Duodenal mucosa (tissue), 2 donors: ENCODE data around the gene TNIK.
A peak's percentile ranks its signal among the peaks of the same experiment; 100 is the strongest.

Source experiments
- H3K27ac ChIP-seq: one replicate; pipeline ENCODE4 v1.7.0; 2013; ENCODE audit warnings: low read depth, low read length
- H3K27me3 ChIP-seq, 2 donors: one replicate each; pipeline ENCODE4 v1.7.0; 2013; ENCODE audit warnings: low read length in 2 of 2, control low read depth in 1 of 2; ENCODE audit not compliant: insufficient read depth in 2 of 2, control insufficient read depth in 1 of 2
- H3K36me3 ChIP-seq, 2 donors: one replicate each; pipeline ENCODE4 v1.7.0; 2013; ENCODE audit warnings: low read length in 2 of 2, control low read depth in 1 of 2; ENCODE audit not compliant: insufficient read depth in 2 of 2, control insufficient read depth in 1 of 2
- H3K4me1 ChIP-seq, 2 donors: one replicate each; pipeline ENCODE4 v1.7.0; 2013; ENCODE audit warnings: low read length in 2 of 2, control low read depth in 1 of 2; ENCODE audit not compliant: insufficient read depth in 2 of 2, control insufficient read depth in 1 of 2
- H3K4me3 ChIP-seq, 2 donors: one replicate each; pipeline ENCODE4 v1.7.0; 2013; ENCODE audit warnings: low read length in 2 of 2, low read depth in 1 of 2
- H3K9ac ChIP-seq, 2 donors: one replicate each; pipeline ENCODE4 v1.7.0; 2013; ENCODE audit warnings: low read length in 2 of 2, low read depth in 1 of 2
- H3K9me3 ChIP-seq, 2 donors: one replicate each; pipeline ENCODE4 v1.7.0; 2013; ENCODE audit warnings: low read length in 2 of 2, control low read depth in 1 of 2; ENCODE audit not compliant: control insufficient read depth in 1 of 2

TNIK gene

DNA sequence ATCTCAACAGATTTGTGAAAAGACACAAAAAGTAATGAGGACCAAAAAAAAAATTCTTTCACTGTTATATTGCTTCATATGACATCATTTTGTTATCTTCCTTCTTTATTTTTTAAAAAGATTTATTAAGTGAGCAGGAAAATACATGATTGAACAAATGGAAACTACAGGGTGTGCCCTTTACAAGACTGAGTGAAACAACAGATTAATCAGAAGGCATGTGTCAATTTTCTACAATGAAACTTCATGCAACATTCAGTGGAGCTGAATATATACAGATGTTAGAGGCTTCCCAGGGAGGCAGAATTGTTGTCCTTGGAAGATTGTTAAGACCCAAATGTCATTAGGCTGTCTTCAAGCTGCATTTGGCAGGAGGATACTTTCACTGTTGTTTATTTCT lies 405.3 kb downstream of the TNIK start:
- Histone ChIP-seq H3K36me3 (no peaks in the 10 kb centered on the region), H3K9ac (no peak overlapping the region), H3K9me3 (no peaks in the 10 kb centered on the region)

DNA sequence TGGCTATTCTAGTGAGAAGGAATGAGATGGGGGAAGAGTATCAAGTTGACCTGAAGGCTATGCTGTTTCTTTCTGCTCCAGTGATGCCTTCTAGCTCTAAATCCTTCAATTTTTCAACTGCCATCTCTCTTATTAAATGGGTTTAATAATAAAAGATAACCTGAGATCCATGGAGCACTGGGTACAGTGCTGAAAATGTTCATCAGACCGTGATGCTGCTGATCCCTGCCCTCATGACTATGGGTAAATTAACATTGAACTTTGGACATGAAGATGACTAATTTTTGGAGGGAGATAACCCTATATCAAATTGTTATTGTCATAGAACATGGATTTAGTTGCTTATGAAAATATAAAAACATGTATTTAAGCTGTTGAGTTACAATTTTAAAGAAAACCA lies 406.0 kb downstream of the TNIK start:
- no peaks in the 10 kb centered on the region for H3K9me3 ChIP-seq
- H3K27ac ChIP-seq: no peak overlapping the region
- no peaks in the 10 kb centered on the region for H3K27me3 ChIP-seq
- H3K36me3 ChIP-seq: no peaks in the 10 kb centered on the region
- no peak overlapping the region for H3K9ac ChIP-seq
- no peak overlapping the region for H3K4me3 ChIP-seq
- peaks cover 0 to 9% of the 10 kb centered on the region in 2 donors for H3K4me1 ChIP-seq

More for the DNA sequence above, 405.3 kb downstream of the TNIK start:
- Histone ChIP-seq H3K27ac (no peak overlapping the region), H3K27me3 (no peaks in the 10 kb centered on the region), H3K4me1 (peaks cover 0 to 14% of the 10 kb centered on the region in 2 donors), H3K4me3 (no peak overlapping the region)

DNA sequence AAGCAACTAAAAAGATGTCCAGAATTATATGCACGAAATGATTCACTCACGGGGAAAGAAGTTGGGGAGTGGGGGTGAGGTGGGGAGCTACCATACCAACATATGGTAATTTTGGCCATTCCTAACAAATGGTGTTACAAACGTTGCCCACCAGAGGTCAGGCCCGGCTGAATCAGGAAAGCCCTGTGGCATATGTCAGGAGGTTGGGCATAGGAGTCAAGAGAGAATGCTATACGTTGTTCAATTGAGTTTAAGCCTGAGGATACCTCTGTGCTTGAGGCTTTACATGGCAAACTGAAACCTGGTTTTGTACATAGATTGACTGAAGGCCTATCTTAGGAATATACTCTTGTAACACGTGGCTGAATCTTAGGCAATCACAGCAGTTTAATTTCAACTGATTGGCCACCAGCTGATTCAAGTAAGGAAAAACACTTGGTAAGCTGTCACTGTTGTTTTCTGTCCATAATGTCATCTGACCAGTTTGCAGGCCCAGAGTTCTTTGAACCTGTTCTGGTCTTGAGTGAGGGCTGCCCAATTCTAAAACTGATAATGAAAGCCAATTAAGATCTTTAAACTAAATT lies 410.3 kb downstream of the TNIK start:
- Histone ChIP-seq H3K9ac (no peak overlapping the region), H3K36me3 (no peaks in the 10 kb centered on the region), H3K27ac (no peak overlapping the region), H3K4me3 (no peak overlapping the region), H3K4me1 (no peaks in the 10 kb centered on the region), H3K27me3 (no peaks in the 10 kb centered on the region), H3K9me3 (no peaks in the 10 kb centered on the region)

DNA sequence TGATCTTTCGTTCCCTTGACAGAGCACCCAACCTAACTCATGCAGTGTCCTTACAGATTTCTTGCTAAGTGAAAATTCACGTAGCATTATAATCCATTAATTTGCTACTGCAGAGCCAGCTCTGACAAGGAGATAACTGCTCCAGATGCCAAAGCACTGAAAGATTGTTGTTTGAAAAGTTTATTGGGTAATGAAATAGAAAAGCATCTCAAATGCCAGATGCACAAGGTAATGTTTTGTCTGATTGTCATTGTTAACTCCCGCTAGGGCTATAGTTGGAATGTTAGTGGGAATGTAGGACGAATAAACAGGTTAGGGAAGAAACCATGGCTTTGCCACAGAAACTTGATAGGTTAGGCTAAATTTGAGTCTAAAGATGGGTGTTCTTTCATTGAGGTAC lies 413.4 kb downstream of the TNIK start:
- H3K36me3 ChIP-seq: no peaks in the 10 kb centered on the region
- no peak overlapping the region for H3K4me3 ChIP-seq
- H3K27ac ChIP-seq: no peak overlapping the region
- no peak overlapping the region for H3K9ac ChIP-seq
- H3K4me1 ChIP-seq: no peaks in the 10 kb centered on the region
- no peaks in the 10 kb centered on the region for H3K27me3 ChIP-seq
- no peaks in the 10 kb centered on the region for H3K9me3 ChIP-seq

DNA sequence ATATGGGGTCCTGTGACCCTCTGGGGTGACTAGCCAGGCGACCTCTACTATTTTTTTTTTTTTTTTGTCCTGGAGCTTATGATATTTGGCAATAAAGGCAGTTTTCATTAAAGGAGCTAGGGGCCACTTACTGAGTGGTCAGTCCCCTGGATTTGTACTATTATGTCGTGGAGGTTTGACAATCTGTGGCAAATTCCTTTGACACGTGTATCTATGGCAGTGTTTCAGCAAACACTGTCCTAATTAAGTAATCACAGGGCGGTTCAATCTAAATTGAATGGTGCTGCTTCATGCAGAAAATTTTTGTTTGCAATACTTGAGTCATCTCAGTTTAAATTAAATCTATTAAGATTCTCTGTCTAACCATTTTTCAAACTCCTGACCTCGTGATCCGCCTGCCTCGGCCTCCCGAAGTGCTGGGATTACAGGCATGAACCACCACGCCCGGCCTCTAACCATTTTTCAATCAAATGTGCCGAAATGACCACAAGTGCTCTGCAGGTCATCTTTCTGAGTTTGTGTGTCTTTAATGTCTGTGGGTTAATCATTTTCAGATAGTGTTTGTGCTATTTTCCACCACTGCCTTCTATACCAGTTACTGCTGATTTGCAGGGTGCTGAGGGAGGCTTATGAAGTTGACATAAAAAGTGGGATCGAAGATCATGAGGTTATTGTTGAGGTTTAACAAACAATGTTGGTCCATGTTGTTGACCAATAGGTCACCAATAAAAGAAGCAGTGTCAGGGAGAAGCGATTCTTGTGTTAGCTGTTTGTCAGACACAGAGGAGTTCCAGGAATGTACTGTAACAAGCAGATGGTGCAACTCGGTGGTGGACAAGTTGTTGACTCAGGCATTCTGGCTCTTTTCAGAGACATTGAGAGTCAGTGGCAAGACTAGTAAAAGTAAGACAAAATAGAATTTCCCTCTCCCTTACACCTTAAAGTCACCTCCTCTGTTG lies 415.1 kb downstream of the TNIK start:
- no peaks in the 10 kb centered on the region for H3K4me1 ChIP-seq
- H3K36me3 ChIP-seq: no peaks in the 10 kb centered on the region
- H3K27me3 ChIP-seq: no peaks in the 10 kb centered on the region
- H3K9me3 ChIP-seq: no peaks in the 10 kb centered on the region
- no peak overlapping the region for H3K27ac ChIP-seq
- H3K4me3 ChIP-seq: no peak overlapping the region
- H3K9ac ChIP-seq: no peak overlapping the region

DNA sequence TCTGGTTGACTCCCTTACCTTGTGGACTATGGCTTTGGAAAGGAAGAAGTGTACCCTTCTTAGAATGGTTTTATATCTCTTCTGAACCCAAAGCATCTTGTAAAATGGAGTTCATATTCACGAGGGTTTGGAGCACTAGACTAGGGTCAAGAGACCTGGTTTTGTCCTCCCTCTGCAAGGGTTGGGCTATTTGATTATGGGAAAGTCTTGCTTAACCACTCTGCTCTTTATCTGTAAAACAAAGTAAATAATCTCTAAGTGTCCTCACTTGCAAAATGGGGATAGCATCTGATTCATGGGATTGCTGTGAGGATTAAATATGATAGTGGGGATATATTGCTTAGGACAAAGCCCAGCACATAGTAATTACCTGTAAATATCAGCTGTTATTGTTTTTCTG lies 415.8 kb downstream of the TNIK start:
- Histone ChIP-seq H3K27ac (no peak overlapping the region), H3K9ac (no peak overlapping the region), H3K27me3 (no peaks in the 10 kb centered on the region), H3K9me3 (no peaks in the 10 kb centered on the region), H3K36me3 (no peaks in the 10 kb centered on the region), H3K4me1 (no peaks in the 10 kb centered on the region), H3K4me3 (no peak overlapping the region)

DNA sequence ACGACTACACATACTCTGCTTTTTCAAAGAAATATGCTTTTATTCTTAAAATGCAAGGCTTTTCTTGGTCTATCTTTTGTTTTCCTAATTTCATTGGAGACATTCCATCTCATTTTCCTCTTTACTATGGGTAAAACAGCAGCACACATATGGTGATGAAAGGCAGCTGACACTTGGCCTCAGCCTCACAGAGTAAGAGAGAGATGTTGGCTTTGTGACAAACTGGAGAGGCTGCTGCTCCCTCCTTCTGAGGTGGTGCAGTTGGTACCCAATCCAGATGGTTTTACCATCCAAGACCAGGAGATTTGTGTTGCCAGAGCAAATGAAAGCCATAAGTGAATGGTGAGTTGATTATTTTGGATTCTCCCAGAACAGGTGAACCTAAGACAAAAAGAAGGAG lies 420.5 kb downstream of the TNIK start:
- Histone ChIP-seq H3K9me3 (no peaks in the 10 kb centered on the region), H3K36me3 (no peaks in the 10 kb centered on the region), H3K4me1 (peaks cover 0 to 10% of the 10 kb centered on the region in 2 donors), H3K4me3 (no peak overlapping the region), H3K9ac (no peak overlapping the region), H3K27ac (no peak overlapping the region), H3K27me3 (no peaks in the 10 kb centered on the region)

DNA sequence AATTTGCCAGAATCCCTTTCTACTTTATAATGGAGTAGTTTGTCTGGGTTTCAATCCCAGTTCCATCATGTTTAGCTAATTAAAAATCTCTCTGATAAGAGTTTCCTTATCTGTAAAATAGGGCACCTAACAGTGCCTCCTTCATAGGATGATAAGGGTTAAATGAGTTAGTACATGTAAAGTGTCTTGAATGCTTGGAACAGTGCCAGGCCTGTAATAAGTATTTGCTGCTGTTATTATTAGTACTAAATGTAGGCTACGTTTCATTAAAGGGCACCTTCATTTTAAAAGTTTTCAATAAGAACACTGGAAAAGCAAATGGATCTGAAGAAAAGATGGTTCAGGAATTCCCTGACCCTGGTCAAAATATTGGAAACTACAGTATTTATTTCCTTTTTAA lies 421.9 kb downstream of the TNIK start:
- H3K27me3 ChIP-seq: no peaks in the 10 kb centered on the region
- H3K4me1 ChIP-seq: peaks cover 0 to 10% of the 10 kb centered on the region in 2 donors
- H3K9ac ChIP-seq: no peak overlapping the region
- H3K36me3 ChIP-seq: no peaks in the 10 kb centered on the region
- no peak overlapping the region for H3K4me3 ChIP-seq
- no peaks in the 10 kb centered on the region for H3K9me3 ChIP-seq
- H3K27ac ChIP-seq: no peak overlapping the region

DNA sequence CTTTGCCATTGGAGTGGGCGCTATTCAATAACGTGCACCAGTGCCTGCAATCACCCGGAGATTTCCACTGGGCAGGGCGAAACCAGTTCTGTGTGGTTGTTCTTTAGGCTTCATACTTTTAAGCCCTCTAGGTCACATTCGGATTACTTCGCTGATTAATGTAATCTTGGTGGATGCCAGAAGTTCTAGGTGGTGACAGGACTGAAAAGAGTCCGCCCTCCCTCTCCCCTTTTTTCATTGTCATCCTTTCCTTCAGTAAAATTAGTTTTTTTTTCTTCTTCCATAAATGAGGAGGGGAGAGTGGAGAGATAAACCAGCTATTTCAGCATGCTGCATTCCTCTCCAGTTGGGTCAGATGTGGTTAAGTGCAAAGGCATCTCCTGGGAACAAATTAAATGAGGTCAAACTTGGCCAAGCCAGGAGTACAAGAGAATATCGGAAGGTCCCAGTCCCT lies 431.4 kb downstream of the TNIK start:
- Histone ChIP-seq H3K9ac (peak overlapping the region; percentile 23 to 28), H3K27ac (peak overlapping the region; percentile 49), H3K4me1 (peaks cover 14 to 20% of the 10 kb centered on the region in 2 donors), H3K27me3 (peaks cover 0 to 4% of the 10 kb centered on the region in 2 donors), H3K4me3 (peak overlapping the region; percentile 65 to 72), H3K36me3 (no peaks in the 10 kb centered on the region), H3K9me3 (no peaks in the 10 kb centered on the region)

DNA sequence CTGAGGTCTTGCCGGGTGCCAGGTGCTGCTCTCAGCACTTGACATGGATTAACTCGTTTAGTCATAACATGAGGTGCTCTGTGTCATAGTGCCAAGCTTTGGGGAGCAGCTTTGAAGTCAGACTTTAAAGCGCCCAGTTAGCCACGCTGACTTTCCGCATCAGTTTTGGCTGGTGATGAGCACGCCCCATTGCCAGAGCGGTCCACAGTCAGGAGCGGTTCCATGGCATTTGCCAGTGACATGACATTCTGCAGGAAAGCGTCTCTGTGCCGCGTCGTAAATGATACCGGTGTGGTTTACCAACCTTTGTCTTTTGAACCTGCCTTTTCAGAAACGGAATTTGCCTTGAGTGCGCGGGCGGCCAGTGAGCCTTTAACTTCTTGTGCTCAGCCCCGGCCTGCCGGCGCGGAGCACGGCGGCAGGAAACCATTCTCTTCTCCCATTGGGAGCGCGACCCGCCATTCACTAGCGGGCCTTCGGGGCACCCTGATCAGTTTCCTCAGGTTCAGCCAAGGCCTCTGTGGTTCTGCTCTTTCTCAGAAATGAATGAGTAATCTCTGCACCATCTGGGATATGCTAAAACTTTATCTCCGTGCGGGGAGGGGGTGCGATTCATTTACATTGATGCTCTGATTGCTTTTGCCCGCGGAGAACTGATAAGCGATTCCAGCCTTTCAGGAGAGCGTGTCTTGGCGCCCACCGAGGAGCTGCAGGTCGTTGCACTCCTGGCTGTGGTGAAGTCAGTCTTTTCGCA lies 432.0 kb downstream of the TNIK start:
- Histone ChIP-seq H3K27me3 (peaks cover 0 to 4% of the 10 kb centered on the region in 2 donors), H3K9ac (peak overlapping the region; percentile 23 to 28), H3K4me1 (peaks cover 14 to 20% of the 10 kb centered on the region in 2 donors), H3K36me3 (no peaks in the 10 kb centered on the region), H3K27ac (peak overlapping the region; percentile 68), H3K4me3 (peak overlapping the region; percentile 65 to 72), H3K9me3 (no peaks in the 10 kb centered on the region)
